ENCODE data around the gene UMODL1.

UMODL1 gene

GRCh38 chr21:42149656-42150473, 78.7 kb downstream of the UMODL1 start:
- TF ChIP-seq, protein P1, sequence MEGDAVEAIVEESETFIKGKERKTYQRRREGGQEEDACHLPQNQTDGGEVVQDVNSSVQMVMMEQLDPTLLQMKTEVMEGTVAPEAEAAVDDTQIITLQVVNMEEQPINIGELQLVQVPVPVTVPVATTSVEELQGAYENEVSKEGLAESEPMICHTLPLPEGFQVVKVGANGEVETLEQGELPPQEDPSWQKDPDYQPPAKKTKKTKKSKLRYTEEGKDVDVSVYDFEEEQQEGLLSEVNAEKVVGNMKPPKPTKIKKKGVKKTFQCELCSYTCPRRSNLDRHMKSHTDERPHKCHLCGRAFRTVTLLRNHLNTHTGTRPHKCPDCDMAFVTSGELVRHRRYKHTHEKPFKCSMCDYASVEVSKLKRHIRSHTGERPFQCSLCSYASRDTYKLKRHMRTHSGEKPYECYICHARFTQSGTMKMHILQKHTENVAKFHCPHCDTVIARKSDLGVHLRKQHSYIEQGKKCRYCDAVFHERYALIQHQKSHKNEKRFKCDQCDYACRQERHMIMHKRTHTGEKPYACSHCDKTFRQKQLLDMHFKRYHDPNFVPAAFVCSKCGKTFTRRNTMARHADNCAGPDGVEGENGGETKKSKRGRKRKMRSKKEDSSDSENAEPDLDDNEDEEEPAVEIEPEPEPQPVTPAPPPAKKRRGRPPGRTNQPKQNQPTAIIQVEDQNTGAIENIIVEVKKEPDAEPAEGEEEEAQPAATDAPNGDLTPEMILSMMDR (IDR thresholded peaks at IDR 0.05; ENCODE audit: borderline replicate concordance, control extremely low read depth, extremely low read depth, insufficient read depth, missing control alignments): no peak
- no peak for DNase-seq (ENCODE audit: low spot score)
- in situ Hi-C loops (cut with MboI; ENCODE audit: low sequenced_read_pairs, unreplicated experiment): loop anchor here (10.0 kb wide), 1 partner anchor 295 kb away; no protein-coding TSS in a partner anchor

DNA sequence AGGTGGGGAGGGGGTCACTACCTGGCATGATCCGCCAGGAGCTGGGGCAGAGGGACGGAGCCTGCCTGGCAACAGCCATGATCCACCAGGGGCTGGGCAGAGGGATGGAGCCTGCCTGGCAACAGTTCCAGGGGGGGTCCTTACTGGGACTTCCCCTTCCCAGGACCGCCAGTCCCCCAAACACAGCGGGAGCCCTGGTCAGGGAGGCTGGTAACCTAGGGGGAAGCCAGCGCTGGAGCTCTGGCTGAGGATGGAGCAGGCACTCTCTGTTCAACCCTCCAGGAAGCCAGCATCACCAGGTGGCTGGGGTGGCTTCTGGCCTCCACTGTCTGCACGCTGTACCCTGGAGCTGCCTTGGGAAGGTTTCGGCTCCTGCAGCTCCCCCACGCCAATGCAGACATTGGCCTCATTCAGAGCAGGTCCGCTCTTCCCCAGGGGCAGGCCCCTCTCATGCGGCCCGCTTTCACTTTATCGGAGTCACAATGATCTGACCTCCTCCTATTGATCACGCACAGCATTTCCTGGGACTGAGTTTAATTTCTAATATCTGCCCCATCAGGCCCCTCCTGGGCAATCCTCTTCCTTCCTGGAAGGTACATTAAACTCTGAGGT, 79.5 kb downstream of the UMODL1 start:
- TF ChIP-seq, protein P1 (IDR thresholded peaks at IDR 0.05; ENCODE audit: borderline replicate concordance, control extremely low read depth, extremely low read depth, insufficient read depth, missing control alignments): no peak
- in situ Hi-C loops (cut with MboI; ENCODE audit: low sequenced_read_pairs, unreplicated experiment): loop anchor here (10.0 kb wide), 1 partner anchor 294 kb away; no protein-coding TSS in a partner anchor

DNA sequence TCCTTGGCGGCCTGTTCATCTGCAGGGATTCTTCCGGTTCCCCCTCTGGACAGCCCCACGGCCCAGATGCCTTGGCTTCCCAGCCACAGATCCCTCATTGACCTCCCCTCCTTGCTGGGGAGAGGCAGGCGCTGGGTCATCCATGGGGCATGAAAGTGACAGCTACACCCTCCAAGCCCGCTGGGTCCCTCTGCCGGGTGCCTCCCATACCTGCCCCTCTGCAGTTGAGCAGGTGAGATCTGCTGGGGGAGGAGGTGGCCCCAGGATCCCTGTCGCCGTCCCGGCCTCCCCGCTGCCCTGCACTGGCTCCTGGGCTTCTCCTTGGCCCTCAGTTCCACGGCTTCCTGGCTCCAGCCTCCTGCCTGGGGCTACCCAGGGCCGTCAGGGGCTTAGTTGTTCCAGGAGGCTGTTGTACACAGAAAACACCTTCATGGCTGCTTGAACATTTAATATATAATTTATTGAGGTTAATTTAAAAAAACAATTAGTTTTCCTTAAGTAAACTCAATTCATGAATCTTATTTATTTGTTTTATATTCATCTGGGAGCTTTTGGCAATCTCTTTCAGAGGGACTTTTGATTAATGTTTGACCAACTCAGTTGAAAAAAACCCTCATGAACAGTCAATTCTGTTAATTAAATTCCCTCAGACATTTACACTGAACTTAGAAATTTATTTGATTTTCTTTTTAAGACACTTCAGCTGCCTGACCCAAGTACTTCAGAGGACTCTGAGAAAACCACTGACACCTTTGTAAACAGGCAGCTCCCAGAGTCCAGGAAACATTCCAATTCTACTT, 80.2 kb downstream of the UMODL1 start:
- in situ Hi-C loops (cut with MboI; ENCODE audit: low sequenced_read_pairs, unreplicated experiment): loop anchor here (10.0 kb wide), 1 partner anchor 293 kb away; no protein-coding TSS in a partner anchor
- TF ChIP-seq, protein P1 (IDR thresholded peaks at IDR 0.05; ENCODE audit: borderline replicate concordance, control extremely low read depth, extremely low read depth, insufficient read depth, missing control alignments): no peak
- DNase-seq (ENCODE audit: low spot score): no peak

More for the DNA sequence above, 79.5 kb downstream of the UMODL1 start:
- no peak for DNase-seq (ENCODE audit: low spot score)

GRCh38 chr21:42151948-42152220, 80.8 kb downstream of the UMODL1 start:
- in situ Hi-C loops (cut with MboI; ENCODE audit: low sequenced_read_pairs, unreplicated experiment): loop anchor here (10.0 kb wide), 1 partner anchor 293 kb away; no protein-coding TSS in a partner anchor
- TF ChIP-seq, protein P1 (IDR thresholded peaks at IDR 0.05; ENCODE audit: borderline replicate concordance, control extremely low read depth, extremely low read depth, insufficient read depth, missing control alignments): no peak
- no peak for DNase-seq (ENCODE audit: low spot score)

GRCh38 chr21:42153046-42153686, 82.0 kb downstream of the UMODL1 start:
- in situ Hi-C loops (cut with MboI; ENCODE audit: low sequenced_read_pairs, unreplicated experiment): loop anchor here (10.0 kb wide), 1 partner anchor 292 kb away; no protein-coding TSS in a partner anchor
- TF ChIP-seq, protein P1 (IDR thresholded peaks at IDR 0.05; ENCODE audit: borderline replicate concordance, control extremely low read depth, extremely low read depth, insufficient read depth, missing control alignments): no peak

DNA sequence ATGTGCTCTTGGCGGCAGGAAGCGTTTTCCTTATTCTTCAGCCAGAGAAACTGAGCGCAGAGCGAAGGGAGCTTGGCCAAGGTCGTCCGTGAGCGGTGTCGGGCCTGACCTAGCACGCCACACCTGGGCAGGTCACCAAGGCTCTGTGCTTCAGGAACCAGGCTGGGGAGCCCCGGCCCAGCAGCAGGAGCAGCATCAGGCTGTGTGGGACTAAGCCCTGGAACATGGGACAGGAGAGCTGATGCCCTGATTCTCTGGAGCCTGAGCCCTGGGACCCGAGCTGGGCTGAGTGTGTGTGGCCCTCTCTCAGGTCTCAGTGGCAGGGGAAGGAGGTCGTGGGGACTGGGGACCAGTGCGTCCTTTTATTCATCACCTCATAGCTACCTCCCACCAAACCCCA, 82.6 kb downstream of the UMODL1 start:
- TF ChIP-seq, protein P1 (IDR thresholded peaks at IDR 0.05; ENCODE audit: borderline replicate concordance, control extremely low read depth, extremely low read depth, insufficient read depth, missing control alignments): no peak
- in situ Hi-C loops (cut with MboI; ENCODE audit: low sequenced_read_pairs, unreplicated experiment): loop anchor here (10.0 kb wide), 1 partner anchor 291 kb away; no protein-coding TSS in a partner anchor
- no peak for DNase-seq (ENCODE audit: low spot score)

More at GRCh38 chr21:42153046-42153686, 82.0 kb downstream of the UMODL1 start:
- DNase-seq (ENCODE audit: low spot score): no peak

Measured in GM13976 (cell line).